Activated CD4-positive, alpha-beta memory T cell treated with anti-CD3 and anti-CD28 coated beads for 36 hours (primary cell): ENCODE results near the gene CCDC174. TPM values are rescaled to one million over a fixed set of nuclear protein-coding genes. Genes with fewer than 3 reads are reported as not detected.

Experiments
- CTCF ChIA-PET: fragments of 350-600 bp; sonication (Branson Sonifier 250); formaldehyde crosslinking; loops from one replicate; lab custom pipeline; 2021; ENCODE audit warnings: antibody characterized with exemption, inconsistent platforms; lab: Charles Lee
- POLR2A ChIA-PET: fragments of 350-600 bp; sonication (Branson Sonifier 250); formaldehyde crosslinking; loops from one replicate; lab custom pipeline; 2021; ENCODE audit warnings: antibody characterized with exemption; lab: Charles Lee
- DNase-seq: peaks from one replicate; pipeline ENCODE4 v3.0.0-alpha.2; 2020
- H3K27ac Mint-ChIP-seq: one replicate; pipeline ENCODE4 v1.8.0; 2021; ENCODE audit warnings: mixed read lengths
- H3K27me3 Mint-ChIP-seq: one replicate; pipeline ENCODE4 v1.8.0; 2021; ENCODE audit warnings: mixed read lengths
- H3K36me3 Mint-ChIP-seq: one replicate; pipeline ENCODE4 v1.8.0; 2021; ENCODE audit warnings: mixed read lengths
- H3K4me1 Mint-ChIP-seq: one replicate; pipeline ENCODE4 v1.8.0; 2021; ENCODE audit warnings: low read depth, mixed read lengths
- H3K4me3 Mint-ChIP-seq: one replicate; pipeline ENCODE4 v1.8.0; 2021; ENCODE audit warnings: mild to moderate bottlenecking, mixed read lengths
- H3K9me3 Mint-ChIP-seq: one replicate; pipeline ENCODE4 v1.8.0; 2021; ENCODE audit warnings: mixed read lengths
- intact Hi-C: fragments of 100-400 bp; cut with micrococcal nuclease; formaldehyde crosslinking; loops from one replicate; pipeline ENCODE4 v1.15.1; 2023
- total RNA-seq, 2 experiments: library from RNA; stranded (reverse); gene quantifications; one replicate each; pipeline ENCODE4 v1.2.3, GENCODE V29; 2021

CCDC174 gene
- total RNA-seq, 2 experiments from 2014 or later: 16.6 to 18.6 TPM

GRCh38 chr3:14689247-14689980, 37.9 kb downstream of the CCDC174 start:
- ChIA-PET CTCF (no interaction called here), POLR2A (no interaction called here)
- DNase-seq: no peak
- Mint-ChIP-seq H3K4me1 (no peaks in the 10 kb centered on the region), H3K9me3 (peaks cover 8% of the 10 kb centered on the region), H3K36me3 (peaks cover 9% of the 10 kb centered on the region), H3K4me3 (no peak overlapping the region), H3K27me3 (no peaks in the 10 kb centered on the region), H3K27ac (no peak overlapping the region)
- intact Hi-C loops: no loop called here

GRCh38 chr3:14691239-14691638, 39.7 kb downstream of the CCDC174 start:
- intact Hi-C loops: no loop called here
- no peaks in the 10 kb centered on the region for H3K4me1 Mint-ChIP-seq
- peaks cover 8% of the 10 kb centered on the region for H3K9me3 Mint-ChIP-seq
- DNase-seq: no peak
- peaks cover 11% of the 10 kb centered on the region for H3K36me3 Mint-ChIP-seq
- H3K4me3 Mint-ChIP-seq: no peak overlapping the region
- ChIA-PET CTCF (no interaction called here), POLR2A (no interaction called here)
- no peaks in the 10 kb centered on the region for H3K27me3 Mint-ChIP-seq
- no peak overlapping the region for H3K27ac Mint-ChIP-seq

- peaks cover 8% of the 10 kb centered on the region for H3K9me3 Mint-ChIP-seq
- no peak for DNase-seq
- H3K36me3 Mint-ChIP-seq: peaks cover 11% of the 10 kb centered on the region
- H3K4me1 Mint-ChIP-seq: no peaks in the 10 kb centered on the region
- POLR2A ChIA-PET: no interaction called here
- intact Hi-C loops: no loop called here
- no peaks in the 10 kb centered on the region for H3K27me3 Mint-ChIP-seq
- H3K4me3 Mint-ChIP-seq: no peak overlapping the region
- H3K27ac Mint-ChIP-seq: no peak overlapping the region
- CTCF ChIA-PET: no interaction called here
Observed at GRCh38 chr3:14691719-14692118, 40.2 kb downstream of the CCDC174 start.

- H3K4me1 Mint-ChIP-seq: no peaks in the 10 kb centered on the region
- peaks cover 7% of the 10 kb centered on the region for H3K36me3 Mint-ChIP-seq
- peaks cover 5% of the 10 kb centered on the region for H3K9me3 Mint-ChIP-seq
- no peak overlapping the region for H3K27ac Mint-ChIP-seq
- ChIA-PET CTCF (no interaction called here), POLR2A (no interaction called here)
- no peak overlapping the region for H3K4me3 Mint-ChIP-seq
- H3K27me3 Mint-ChIP-seq: no peaks in the 10 kb centered on the region
- intact Hi-C loops: no loop called here
- DNase-seq: no peak
Observed at GRCh38 chr3:14698601-14699244, 47.2 kb downstream of the CCDC174 start.

GRCh38 chr3:14699643-14700042, 48.1 kb downstream of the CCDC174 start:
- intact Hi-C loops: no loop called here
- no peak overlapping the region for H3K4me3 Mint-ChIP-seq
- ChIA-PET POLR2A (no interaction called here), CTCF (no interaction called here)
- H3K36me3 Mint-ChIP-seq: no peaks in the 10 kb centered on the region
- DNase-seq: no peak
- no peak overlapping the region for H3K27ac Mint-ChIP-seq
- H3K9me3 Mint-ChIP-seq: no peaks in the 10 kb centered on the region
- H3K4me1 Mint-ChIP-seq: no peaks in the 10 kb centered on the region
- no peaks in the 10 kb centered on the region for H3K27me3 Mint-ChIP-seq

- POLR2A ChIA-PET: no interaction called here
- no peaks in the 10 kb centered on the region for H3K9me3 Mint-ChIP-seq
- intact Hi-C loops: no loop called here
- no peak overlapping the region for H3K27ac Mint-ChIP-seq
- no peak for DNase-seq
- no peaks in the 10 kb centered on the region for H3K4me1 Mint-ChIP-seq
- H3K27me3 Mint-ChIP-seq: no peaks in the 10 kb centered on the region
- H3K4me3 Mint-ChIP-seq: no peak overlapping the region
- no peaks in the 10 kb centered on the region for H3K36me3 Mint-ChIP-seq
- CTCF ChIA-PET: no interaction called here
Observed at GRCh38 chr3:14700891-14701290, 49.3 kb downstream of the CCDC174 start.

GRCh38 chr3:14701676-14702075, 50.1 kb downstream of the CCDC174 start:
- DNase-seq: no peak
- ChIA-PET POLR2A (no interaction called here), CTCF (no interaction called here)
- H3K27ac Mint-ChIP-seq: no peak overlapping the region
- no peaks in the 10 kb centered on the region for H3K9me3 Mint-ChIP-seq
- no peak overlapping the region for H3K4me3 Mint-ChIP-seq
- intact Hi-C loops: no loop called here
- no peaks in the 10 kb centered on the region for H3K36me3 Mint-ChIP-seq
- no peaks in the 10 kb centered on the region for H3K27me3 Mint-ChIP-seq
- H3K4me1 Mint-ChIP-seq: no peaks in the 10 kb centered on the region

- ChIA-PET POLR2A (no interaction called here), CTCF (no interaction called here)
- Mint-ChIP-seq H3K27ac (no peak overlapping the region), H3K4me3 (no peak overlapping the region), H3K36me3 (peaks cover 2% of the 10 kb centered on the region), H3K4me1 (no peaks in the 10 kb centered on the region), H3K27me3 (no peaks in the 10 kb centered on the region), H3K9me3 (no peaks in the 10 kb centered on the region)
- intact Hi-C loops: no loop called here
- no peak for DNase-seq
Observed at GRCh38 chr3:14703128-14703750, 51.7 kb downstream of the CCDC174 start.

GRCh38 chr3:14703791-14704190, 52.2 kb downstream of the CCDC174 start:
- Mint-ChIP-seq H3K9me3 (no peaks in the 10 kb centered on the region), H3K4me1 (no peaks in the 10 kb centered on the region), H3K4me3 (no peak overlapping the region), H3K36me3 (peaks cover 2% of the 10 kb centered on the region), H3K27me3 (no peaks in the 10 kb centered on the region), H3K27ac (no peak overlapping the region)
- ChIA-PET CTCF (no interaction called here), POLR2A (no interaction called here)
- DNase-seq: no peak
- intact Hi-C loops: no loop called here

- CTCF ChIA-PET: no interaction called here
- no peak overlapping the region for H3K27ac Mint-ChIP-seq
- peaks cover 4% of the 10 kb centered on the region for H3K36me3 Mint-ChIP-seq
- no peak overlapping the region for H3K4me3 Mint-ChIP-seq
- no peaks in the 10 kb centered on the region for H3K4me1 Mint-ChIP-seq
- no peaks in the 10 kb centered on the region for H3K9me3 Mint-ChIP-seq
- no peaks in the 10 kb centered on the region for H3K27me3 Mint-ChIP-seq
- POLR2A ChIA-PET: no interaction called here
- intact Hi-C loops: no loop called here
- no peak for DNase-seq
Observed at GRCh38 chr3:14706096-14706495, 54.5 kb downstream of the CCDC174 start.

- no peak for DNase-seq
- Mint-ChIP-seq H3K36me3 (peaks cover 4% of the 10 kb centered on the region), H3K4me3 (no peak overlapping the region), H3K27me3 (no peaks in the 10 kb centered on the region), H3K9me3 (peaks cover 5% of the 10 kb centered on the region), H3K27ac (no peak overlapping the region), H3K4me1 (no peaks in the 10 kb centered on the region)
- POLR2A ChIA-PET: no interaction called here
- CTCF ChIA-PET: no interaction called here
- intact Hi-C loops: no loop called here
Observed at GRCh38 chr3:14716591-14716990, 65.0 kb downstream of the CCDC174 start.

GRCh38 chr3:14717307-14717706, 65.7 kb downstream of the CCDC174 start:
- no peak overlapping the region for H3K27ac Mint-ChIP-seq
- H3K4me3 Mint-ChIP-seq: no peak overlapping the region
- H3K9me3 Mint-ChIP-seq: peaks cover 5% of the 10 kb centered on the region
- CTCF ChIA-PET: no interaction called here
- POLR2A ChIA-PET: no interaction called here
- H3K27me3 Mint-ChIP-seq: no peaks in the 10 kb centered on the region
- peaks cover 8% of the 10 kb centered on the region for H3K36me3 Mint-ChIP-seq
- no peak for DNase-seq
- no peaks in the 10 kb centered on the region for H3K4me1 Mint-ChIP-seq
- intact Hi-C loops: no loop called here
